ENCODE measurements around the gene TTLL5.

Gene TTLL5

GRCh38 chr14:75972801-75973421, 311.9 kb downstream of the TTLL5 start:
- DNase-seq, result no peak

GRCh38 chr14:75976826-75977581, 316.0 kb downstream of the TTLL5 start:
- no peak for DNase-seq

- DNase-seq, result no peak
Observed at GRCh38 chr14:75977582-75977943, 316.5 kb downstream of the TTLL5 start.

- no peak for DNase-seq
Observed at GRCh38 chr14:75978249-75978731, 317.2 kb downstream of the TTLL5 start.

- peak; percentile 45 for DNase-seq
Observed at GRCh38 chr14:75979071-75979571, 318.1 kb downstream of the TTLL5 start.

- no peak for DNase-seq
Observed at GRCh38 chr14:75979648-75980565, 318.9 kb downstream of the TTLL5 start.

- DNase-seq, result no peak
Observed at GRCh38 chr14:75980856-75981255, 319.8 kb downstream of the TTLL5 start.

GRCh38 chr14:75981426-75982265, 320.6 kb downstream of the TTLL5 start, which contains the start of gene TGFB3:
Gene TGFB3 (minus strand): TSS chr14:75981995. CDS start chr14:75980893, 1,102 bp downstream.
- DNase-seq, result peak; percentile 72

- DNase-seq, result peak; percentile 87
Observed at GRCh38 chr14:75982266-75983018, 321.4 kb downstream of the TTLL5 start.

GRCh38 chr14:75983019-75983358, 321.9 kb downstream of the TTLL5 start:
- no peak for DNase-seq

GRCh38 chr14:75984674-75985073, 323.6 kb downstream of the TTLL5 start:
- no peak for DNase-seq

GRCh38 chr14:75985618-75986438, 324.8 kb downstream of the TTLL5 start, which contains the start of gene IFT43:
Gene IFT43 (plus strand): TSS chr14:75985763. CDS start chr14:75985787, 24 bp downstream.
- peak; percentile 94 for DNase-seq

- DNase-seq, result no peak
Observed at GRCh38 chr14:75986439-75986765, 325.4 kb downstream of the TTLL5 start.

- no peak for DNase-seq
Observed at GRCh38 chr14:75987201-75987970, 326.3 kb downstream of the TTLL5 start.

- no peak for DNase-seq
Observed at GRCh38 chr14:75989134-75989533, 328.1 kb downstream of the TTLL5 start.

GRCh38 chr14:75990297-75990696, 329.3 kb downstream of the TTLL5 start:
- no peak for DNase-seq

- DNase-seq, result no peak
Observed at GRCh38 chr14:75991753-75992152, 330.7 kb downstream of the TTLL5 start.

GRCh38 chr14:75993567-75994041, 332.6 kb downstream of the TTLL5 start:
- no peak for DNase-seq

- DNase-seq, result no peak
Observed at GRCh38 chr14:75995372-75996041, 334.5 kb downstream of the TTLL5 start.

All from hematopoietic multipotent progenitor cell treated with erythropoietin and hydrocortisone succinate and interleukin-3 and kit ligand, for 6 days (in vitro differentiated cells).